ENCODE data around the gene SLC35F3.

SLC35F3 gene

GRCh38 chr1:234047123-234047522, 142.6 kb downstream of the SLC35F3 start:
- no peak for DNase-seq

GRCh38 chr1:234062166-234062565, 157.7 kb downstream of the SLC35F3 start:
- no peak for DNase-seq

GRCh38 chr1:234065794-234066447, 161.4 kb downstream of the SLC35F3 start:
- peak; percentile 56 for DNase-seq

GRCh38 chr1:234067581-234068337, 163.3 kb downstream of the SLC35F3 start:
- no peak for DNase-seq

GRCh38 chr1:234069760-234070159, 165.3 kb downstream of the SLC35F3 start:
- no peak for DNase-seq

- DNase-seq, result no peak
Measured at GRCh38 chr1:234072793-234073192, 168.3 kb downstream of the SLC35F3 start.

- DNase-seq, result no peak
Measured at GRCh38 chr1:234078143-234078542, 173.7 kb downstream of the SLC35F3 start.

- no peak for DNase-seq
Measured at GRCh38 chr1:234079896-234080295, 175.4 kb downstream of the SLC35F3 start.

- DNase-seq, result no peak
Measured at GRCh38 chr1:234083460-234083859, 179.0 kb downstream of the SLC35F3 start.

GRCh38 chr1:234089396-234089795, 184.9 kb downstream of the SLC35F3 start:
- no peak for DNase-seq

- DNase-seq, result no peak
Measured at GRCh38 chr1:234090212-234091064, 186.0 kb downstream of the SLC35F3 start.

- no peak for DNase-seq
Measured at GRCh38 chr1:234091065-234091401, 186.6 kb downstream of the SLC35F3 start.

GRCh38 chr1:234091876-234092275, 187.4 kb downstream of the SLC35F3 start:
- DNase-seq, result no peak

- DNase-seq, result no peak
Measured at GRCh38 chr1:234093107-234093506, 188.6 kb downstream of the SLC35F3 start.

- DNase-seq, result no peak
Measured at GRCh38 chr1:234093741-234094140, 189.3 kb downstream of the SLC35F3 start.

- no peak for DNase-seq
Measured at GRCh38 chr1:234094172-234094571, 189.7 kb downstream of the SLC35F3 start.

- DNase-seq, result no peak
Measured at GRCh38 chr1:234096161-234096770, 191.8 kb downstream of the SLC35F3 start.

- no peak for DNase-seq
Measured at GRCh38 chr1:234102583-234102982, 198.1 kb downstream of the SLC35F3 start.

GRCh38 chr1:234103198-234103597, 198.7 kb downstream of the SLC35F3 start:
- no peak for DNase-seq

GRCh38 chr1:234106032-234106431, 201.6 kb downstream of the SLC35F3 start:
- DNase-seq, result no peak

GRCh38 chr1:234107416-234108021, 203.0 kb downstream of the SLC35F3 start:
- no peak for DNase-seq

- DNase-seq, result no peak
Measured at GRCh38 chr1:234108921-234109320, 204.4 kb downstream of the SLC35F3 start.

GRCh38 chr1:234109840-234110239, 205.4 kb downstream of the SLC35F3 start:
- DNase-seq, result no peak

Measured in CD4-positive, alpha-beta T cell treated with Interleukin-10 for 1 hour (primary cell).